Kidney epithelial cell (primary cell): ENCODE results near the gene CDK18. TPM values are rescaled to one million over a fixed set of nuclear protein-coding genes. Genes with fewer than 3 reads are reported as not detected.

Experiments used
- DNase-seq: peaks from one replicate; pipeline ENCODE4 v3.0.0-alpha.2; 2010; ENCODE audit warnings: low read depth
- H3K27me3 ChIP-seq: 2 replicates; pipeline ENCODE4 v1.6.0; 2011; ENCODE audit warnings: low read length; ENCODE audit not compliant: control insufficient read depth, insufficient read depth
- H3K36me3 ChIP-seq: 2 replicates; pipeline ENCODE4 v1.5.1; 2011; ENCODE audit warnings: low read length; ENCODE audit not compliant: control insufficient read depth, insufficient read depth
- H3K4me3 ChIP-seq: 2 replicates; pipeline ENCODE4 v1.5.1; 2011; ENCODE audit warnings: low read depth, mild to moderate bottlenecking, control low read depth, low read length
- total RNA-seq: library from RNA; depleted of rRNA; stranded (reverse); fragments of >200 nt; gene quantifications from 2 replicates; pipeline ENCODE4 v1.2.3, GENCODE V29; 2015
- TF ChIP-seq, protein P1 (sequence below): IDR thresholded peaks from 2 replicates; pipeline ENCODE4 v1.5.1; 2011; ENCODE audit warnings: mild to moderate bottlenecking, moderate library complexity, low read length, control low read depth, inconsistent platforms; ENCODE audit not compliant: insufficient read depth, poor library complexity, severe bottlenecking

The CDK18 gene
- total RNA-seq, 1 donor from 2014 or later: 12.1 TPM

DNA sequence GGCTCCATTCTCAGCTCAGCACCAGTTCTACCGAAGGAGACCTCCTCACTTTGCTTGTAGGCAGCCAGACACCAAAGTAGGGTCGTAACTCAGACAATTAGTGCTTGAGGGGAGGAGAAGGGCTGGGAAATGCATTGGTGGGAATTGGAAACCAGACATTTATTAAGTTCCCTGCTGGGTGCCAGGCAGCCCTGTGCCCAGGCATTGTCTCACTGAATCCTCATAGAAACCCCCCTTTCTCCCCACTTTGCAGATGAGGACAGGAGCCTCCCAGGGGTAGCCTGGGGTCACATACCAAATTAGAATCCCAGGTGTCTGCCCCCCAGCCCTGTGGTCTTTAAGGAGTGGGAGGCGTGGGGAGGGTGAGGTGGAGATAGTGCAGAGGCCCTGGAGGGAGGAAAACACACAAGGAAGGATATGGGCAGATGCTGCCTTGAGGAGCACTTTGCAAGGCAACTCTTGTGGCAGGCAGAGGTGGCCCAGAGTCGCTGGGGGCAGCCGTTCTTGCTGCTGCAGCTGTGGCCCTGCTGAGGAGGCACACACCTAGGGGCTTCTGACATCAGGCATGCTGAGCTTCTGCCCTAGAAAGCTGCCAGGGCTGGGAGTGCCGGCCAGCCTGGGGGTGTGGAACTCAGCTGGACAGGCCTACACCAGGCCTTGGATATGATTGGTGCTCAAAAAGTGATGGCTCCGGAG is 29.4 kb downstream of the CDK18 start:
- Histone ChIP-seq H3K4me3 (no peak overlapping the region), H3K27me3 (peaks cover 2% of the 10 kb centered on the region), H3K36me3 (no peaks in the 10 kb centered on the region)
- TF ChIP-seq, protein P1, sequence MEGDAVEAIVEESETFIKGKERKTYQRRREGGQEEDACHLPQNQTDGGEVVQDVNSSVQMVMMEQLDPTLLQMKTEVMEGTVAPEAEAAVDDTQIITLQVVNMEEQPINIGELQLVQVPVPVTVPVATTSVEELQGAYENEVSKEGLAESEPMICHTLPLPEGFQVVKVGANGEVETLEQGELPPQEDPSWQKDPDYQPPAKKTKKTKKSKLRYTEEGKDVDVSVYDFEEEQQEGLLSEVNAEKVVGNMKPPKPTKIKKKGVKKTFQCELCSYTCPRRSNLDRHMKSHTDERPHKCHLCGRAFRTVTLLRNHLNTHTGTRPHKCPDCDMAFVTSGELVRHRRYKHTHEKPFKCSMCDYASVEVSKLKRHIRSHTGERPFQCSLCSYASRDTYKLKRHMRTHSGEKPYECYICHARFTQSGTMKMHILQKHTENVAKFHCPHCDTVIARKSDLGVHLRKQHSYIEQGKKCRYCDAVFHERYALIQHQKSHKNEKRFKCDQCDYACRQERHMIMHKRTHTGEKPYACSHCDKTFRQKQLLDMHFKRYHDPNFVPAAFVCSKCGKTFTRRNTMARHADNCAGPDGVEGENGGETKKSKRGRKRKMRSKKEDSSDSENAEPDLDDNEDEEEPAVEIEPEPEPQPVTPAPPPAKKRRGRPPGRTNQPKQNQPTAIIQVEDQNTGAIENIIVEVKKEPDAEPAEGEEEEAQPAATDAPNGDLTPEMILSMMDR: no peak
- no peak for DNase-seq

DNA sequence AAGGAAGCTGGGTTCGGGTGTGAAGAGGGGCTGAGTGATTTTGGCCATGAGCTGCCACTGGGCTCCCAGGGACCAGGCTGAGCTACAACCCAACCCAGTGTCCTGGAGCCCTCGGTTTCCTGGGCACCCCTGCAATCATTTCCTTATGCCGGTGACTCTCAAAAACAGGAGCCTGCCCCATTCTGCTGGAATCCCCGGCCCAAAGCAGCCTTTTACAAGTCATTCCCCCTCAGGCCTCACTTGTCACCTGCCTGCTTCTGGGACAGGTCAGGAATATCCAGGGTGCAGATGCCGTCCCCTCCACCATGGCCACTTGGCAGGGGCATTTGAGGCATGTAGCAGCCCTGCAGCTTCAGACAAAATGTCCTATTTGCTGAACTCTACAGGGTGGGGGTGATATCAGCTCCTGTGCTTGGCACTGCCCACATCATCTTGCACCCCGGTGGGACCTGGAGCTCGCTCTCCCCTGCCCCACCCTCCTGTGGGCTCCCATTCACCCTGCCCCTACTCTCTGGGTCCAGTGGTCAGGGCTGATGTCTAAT is 30.0 kb downstream of the CDK18 start:
- Histone ChIP-seq H3K4me3 (no peak overlapping the region), H3K27me3 (peaks cover 2% of the 10 kb centered on the region), H3K36me3 (no peaks in the 10 kb centered on the region)
- TF ChIP-seq, protein P1: no peak
- no peak for DNase-seq

DNA sequence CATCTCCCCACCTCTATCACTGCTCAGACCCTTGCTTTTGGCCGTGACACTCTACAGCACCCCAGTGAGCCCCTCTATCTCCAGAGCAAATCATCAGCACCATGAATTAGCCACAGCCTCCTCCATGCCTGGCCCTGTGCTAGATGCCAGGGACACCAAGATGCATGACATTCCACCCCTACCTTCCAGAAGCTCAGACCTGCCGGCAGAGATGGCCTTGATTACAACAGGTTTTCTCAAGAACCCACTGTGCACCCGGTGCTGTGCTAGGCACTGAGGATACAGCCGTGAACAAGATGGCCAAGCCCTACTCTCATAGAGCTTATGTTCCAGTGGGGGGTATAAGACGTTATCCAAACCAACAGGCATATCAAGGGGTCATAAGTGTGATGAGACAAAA is 30.6 kb downstream of the CDK18 start:
- no peak overlapping the region for H3K4me3 ChIP-seq
- TF ChIP-seq, protein P1: no peak
- H3K27me3 ChIP-seq: peaks cover 2% of the 10 kb centered on the region
- DNase-seq: no peak
- no peaks in the 10 kb centered on the region for H3K36me3 ChIP-seq

DNA sequence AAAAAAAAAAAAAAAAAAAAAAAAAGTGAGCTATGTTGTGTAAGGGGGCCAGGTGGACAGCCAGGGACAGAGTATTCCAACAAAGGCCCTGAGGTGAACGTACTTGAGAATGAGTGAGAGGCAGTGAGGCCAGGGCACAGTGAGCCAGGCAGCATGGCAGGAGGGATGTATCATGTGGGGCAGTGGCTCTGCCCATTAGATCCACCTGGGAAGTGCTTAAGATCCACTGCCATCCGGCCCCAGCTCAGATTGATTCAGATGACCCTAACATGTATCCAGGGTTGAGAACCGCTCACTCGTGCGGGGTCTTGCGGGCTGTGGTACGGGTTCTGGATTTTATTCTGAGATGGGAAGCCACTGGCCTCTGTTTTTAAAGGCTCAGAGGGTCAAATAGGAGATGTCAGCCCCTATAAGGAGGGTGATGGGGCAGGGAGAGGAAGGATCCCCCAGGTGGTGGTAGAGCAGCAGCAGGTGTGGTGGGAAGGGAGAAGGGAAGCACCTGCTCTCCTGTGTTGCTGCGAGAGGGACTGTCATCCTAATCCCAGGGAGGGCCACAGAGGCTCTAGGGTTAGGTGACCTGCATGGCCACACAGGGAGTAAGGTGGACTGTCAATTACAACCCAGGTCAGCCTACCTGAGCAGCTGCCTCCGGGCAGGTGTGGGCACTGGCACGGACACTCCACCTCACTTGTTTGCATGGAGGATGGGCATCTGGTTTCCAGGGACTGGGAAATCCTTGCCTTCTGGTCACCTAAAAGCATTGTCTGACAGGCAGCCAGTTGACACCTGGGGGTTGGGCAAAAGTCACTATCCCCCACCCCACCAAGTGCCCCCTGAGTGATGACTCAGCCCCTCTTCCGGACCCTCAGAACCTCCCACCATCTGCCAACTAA is 31.6 kb downstream of the CDK18 start:
- Histone ChIP-seq H3K36me3 (no peaks in the 10 kb centered on the region), H3K27me3 (no peaks in the 10 kb centered on the region), H3K4me3 (no peak overlapping the region)
- no peak for DNase-seq
- TF ChIP-seq, protein P1: no peak

DNA sequence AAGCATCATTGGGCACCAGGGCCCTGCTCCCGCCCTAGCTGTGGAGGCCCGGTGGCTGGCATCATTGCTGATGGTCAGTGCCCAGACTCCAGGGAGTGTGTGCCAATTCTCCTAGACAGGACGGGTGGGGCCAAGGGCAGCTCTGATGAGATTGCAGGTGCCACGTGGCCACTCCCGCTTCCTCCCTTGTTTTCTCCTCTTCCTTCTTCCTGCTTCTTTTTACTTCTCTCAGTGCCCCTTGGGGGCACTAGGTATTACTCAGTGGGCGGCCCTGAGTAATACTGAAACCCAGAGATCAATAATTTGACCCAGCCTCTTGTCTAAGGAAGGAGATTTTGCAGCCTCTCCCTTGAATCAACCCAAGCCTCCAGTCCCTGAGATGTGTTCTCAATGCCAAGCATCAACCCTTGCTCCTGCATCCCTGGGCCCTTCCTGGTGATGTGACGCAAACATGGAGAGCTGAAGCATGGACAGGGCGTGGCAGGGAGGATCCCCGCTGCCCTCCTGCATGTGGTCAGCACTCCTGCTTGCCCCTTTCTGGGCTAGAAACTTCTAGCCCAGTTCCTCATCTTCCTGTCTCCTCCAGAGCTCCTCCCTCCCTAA is 32.4 kb downstream of the CDK18 start:
- DNase-seq: no peak
- Histone ChIP-seq H3K4me3 (no peak overlapping the region), H3K27me3 (peaks cover 3% of the 10 kb centered on the region), H3K36me3 (no peaks in the 10 kb centered on the region)
- TF ChIP-seq, protein P1: no peak
